Measurements from ENCODE around the gene TSC1.

The TSC1 gene

DNA sequence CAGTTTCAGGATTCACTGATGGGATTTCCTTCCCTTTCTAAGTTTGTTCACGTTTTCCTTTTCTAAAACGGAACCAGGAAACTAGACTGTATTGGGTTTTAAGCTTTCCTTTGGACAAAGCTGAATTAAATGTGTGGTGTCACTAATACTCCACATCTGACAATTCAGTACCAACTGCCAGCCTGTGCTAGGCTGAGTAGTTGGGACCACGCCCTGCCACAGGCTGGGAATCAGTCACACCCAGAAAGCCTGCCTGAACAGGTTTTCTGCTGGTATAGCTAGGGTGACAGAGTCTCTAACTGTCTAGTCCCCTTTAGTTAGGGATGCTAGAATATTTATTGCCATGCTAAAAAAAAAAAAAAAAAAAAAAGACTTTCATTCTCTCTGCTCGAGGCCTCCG, 50.1 kb downstream of the TSC1 start:
- DNase-seq (ENCODE audit: low read depth in 2 of 2, low spot score in 1 of 2): no peak

DNA sequence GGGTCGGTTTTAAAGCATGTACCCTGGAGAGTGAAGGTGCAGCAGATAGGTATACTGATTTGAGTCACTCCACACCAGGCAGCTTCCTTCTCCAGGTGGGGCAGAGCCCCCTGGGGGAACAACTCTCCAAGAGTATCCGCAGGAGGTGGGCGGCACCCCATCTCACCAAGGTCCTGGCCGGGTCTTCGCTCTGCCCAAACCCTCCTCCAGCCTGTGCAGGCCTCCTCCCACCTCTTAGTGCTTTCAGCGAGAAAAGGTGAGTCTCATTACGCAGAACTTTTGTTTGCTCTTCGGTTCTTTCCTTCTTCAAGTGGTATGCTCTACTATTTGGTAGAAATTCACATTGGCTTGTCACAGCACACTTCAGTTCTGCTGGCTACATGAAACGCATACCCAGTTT, 52.0 kb downstream of the TSC1 start:
- no peak for DNase-seq (ENCODE audit: low read depth in 2 of 2, low spot score in 1 of 2)

DNA sequence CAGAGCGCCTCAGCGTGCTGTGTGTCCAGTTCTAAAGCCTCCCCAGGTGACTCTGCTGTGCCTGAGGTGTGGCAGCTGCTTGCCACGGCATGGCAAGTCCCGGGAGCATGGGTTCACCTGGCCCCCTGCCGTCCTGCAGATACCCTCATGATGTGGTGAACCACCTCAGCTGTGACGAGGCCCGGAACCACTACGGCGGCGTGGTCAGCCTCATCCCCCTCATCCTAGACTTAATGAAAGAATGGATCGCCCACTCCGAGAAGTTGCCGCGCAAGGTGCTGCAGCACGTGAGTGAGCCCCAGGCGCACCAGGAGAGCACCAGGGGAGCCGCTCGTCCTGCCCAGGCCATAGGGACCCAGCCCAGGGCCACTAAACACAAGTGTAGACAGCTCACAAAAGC, 56.3 kb downstream of the TSC1 start:
- no peak for DNase-seq (ENCODE audit: low read depth in 2 of 2, low spot score in 1 of 2)

DNA sequence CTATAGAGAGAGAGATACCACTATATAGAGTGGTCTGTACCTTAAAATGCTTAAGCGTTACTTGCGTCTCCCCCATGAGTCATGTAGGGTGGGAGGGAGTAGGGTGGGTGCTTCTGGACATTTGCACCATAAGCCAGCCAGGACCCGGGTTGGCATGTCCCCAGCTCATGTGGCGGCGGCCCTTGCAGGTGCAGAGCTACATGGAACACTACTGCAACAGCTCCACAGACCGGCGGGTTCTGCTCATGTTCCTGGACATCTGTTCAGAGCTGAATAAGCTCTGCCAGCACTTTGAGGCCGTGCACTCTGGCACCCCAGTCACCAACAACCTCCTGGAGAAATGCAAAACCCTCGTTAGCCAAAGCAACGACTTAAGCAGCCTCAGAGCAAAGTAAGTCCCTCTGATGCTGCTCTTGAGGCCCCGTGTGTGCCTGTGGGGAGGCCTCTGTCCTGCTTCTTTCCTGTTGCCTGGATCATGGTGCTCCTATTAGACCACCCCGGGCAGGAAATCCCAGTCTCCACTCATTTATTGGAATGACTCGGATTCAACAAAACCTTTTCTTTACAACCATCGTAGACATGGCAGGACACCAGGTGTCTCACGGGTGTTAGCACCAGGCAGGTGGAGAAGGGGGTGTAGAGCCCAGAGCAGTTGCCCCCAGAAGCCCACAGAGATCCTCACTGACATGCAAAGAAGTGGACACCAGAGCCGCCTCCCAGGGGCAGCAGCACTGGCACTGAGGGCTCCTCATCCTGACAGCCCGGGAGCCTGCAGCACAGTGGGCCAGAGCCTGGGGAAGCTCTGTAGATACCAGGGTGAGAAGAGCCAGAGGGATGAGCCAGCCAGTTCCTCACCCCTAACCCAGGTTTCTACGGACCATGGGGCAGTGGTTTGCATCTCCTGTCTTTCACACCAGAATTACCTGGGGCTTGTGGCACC, 57.0 kb downstream of the TSC1 start:
- no peak for DNase-seq (ENCODE audit: low read depth in 2 of 2, low spot score in 1 of 2)

DNA sequence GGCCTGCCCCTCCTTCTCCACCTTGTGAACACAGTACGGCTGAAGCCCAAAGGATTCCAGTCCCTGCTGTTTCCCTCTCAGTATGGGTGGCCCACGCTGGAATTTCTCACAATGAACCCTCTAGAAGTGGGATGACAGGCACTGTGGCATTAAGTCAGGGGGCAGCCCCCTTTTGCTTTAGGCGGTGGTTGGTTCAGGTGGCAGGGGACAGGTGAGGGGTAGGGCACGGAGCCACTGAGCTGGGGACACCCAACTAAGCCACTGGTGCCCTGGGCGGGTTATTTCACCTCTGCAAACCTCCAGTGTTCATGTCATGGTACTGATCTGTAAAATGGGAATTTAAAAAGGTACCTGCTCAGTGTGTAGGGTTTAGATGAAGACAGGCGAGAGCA, 58.1 kb downstream of the TSC1 start:
- no peak for DNase-seq (ENCODE audit: low read depth in 2 of 2, low spot score in 1 of 2)

DNA sequence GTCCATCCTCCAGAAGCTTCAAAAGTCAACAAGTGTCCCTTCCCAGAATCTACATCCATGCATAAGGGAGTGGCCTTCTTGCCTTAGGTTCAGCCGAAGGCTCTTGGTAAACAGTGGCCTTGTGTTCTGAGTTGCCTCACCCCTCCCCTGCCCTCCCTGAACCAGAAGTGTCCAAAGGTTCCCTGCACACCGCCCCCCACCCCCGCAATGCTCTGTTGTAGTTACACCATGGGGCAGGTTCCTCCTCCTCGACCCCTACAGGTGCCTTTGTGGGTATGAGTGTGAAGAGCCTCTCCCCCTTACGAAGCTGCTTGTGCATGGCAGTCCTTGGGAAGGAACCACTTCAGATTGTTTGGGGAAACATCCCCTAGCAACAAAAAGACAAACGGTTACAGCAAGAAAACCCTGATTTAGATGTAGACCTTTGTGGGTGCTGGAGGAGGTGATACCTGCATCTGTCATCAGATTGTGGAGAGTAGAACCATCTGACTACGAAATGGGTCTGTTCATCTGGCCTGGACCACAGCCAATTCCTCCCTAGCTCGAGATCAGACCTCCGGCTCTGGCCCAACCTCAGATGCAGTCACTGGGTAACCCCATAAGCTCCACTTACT, 58.6 kb downstream of the TSC1 start:
- no peak for DNase-seq (ENCODE audit: low read depth in 2 of 2, low spot score in 1 of 2)

DNA sequence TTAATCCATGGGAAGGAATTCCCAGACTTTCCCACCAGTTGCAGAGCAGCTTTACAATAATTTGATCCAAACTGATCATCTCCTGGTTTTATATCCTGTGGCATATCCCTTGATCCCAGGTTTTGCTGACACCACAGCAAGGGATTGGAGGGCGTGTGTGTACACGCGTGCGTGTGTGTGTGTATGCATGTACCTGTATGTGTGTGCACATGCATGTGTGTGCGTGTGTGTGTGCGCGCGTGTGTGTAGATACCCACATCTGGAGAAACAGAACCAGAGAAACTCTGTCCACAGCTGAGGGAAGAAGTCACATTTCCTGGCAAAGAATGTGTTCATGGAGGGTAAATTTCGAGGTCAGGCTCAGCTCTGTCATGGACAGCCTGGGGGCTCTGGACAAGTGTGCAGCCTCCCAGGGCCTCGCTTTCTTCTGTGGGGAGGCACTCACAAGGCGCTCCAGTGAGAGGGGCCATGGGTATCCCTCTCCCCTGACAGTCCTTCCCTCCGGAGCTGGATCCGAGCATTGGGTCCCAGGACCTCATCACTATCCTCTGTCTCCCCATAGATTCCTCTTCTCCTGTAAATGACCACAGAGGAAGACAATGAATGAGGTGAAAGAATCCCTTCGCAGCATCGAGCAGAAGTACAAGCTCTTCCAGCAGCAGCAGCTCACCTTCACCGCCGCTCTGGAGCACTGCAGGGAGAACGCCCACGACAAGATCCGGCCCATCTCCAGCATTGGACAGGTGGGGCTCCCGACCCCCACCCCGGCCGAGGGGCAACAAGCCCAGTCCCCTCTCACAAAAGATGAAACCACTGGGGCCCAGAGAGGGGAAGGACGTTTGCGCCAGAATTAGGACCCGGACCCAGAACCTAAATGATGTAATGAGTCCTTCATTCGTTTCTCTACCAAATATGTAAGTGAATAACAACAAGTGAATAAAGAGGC, 60.8 kb downstream of the TSC1 start:
- DNase-seq (ENCODE audit: low read depth in 2 of 2, low spot score in 1 of 2): no peak

DNA sequence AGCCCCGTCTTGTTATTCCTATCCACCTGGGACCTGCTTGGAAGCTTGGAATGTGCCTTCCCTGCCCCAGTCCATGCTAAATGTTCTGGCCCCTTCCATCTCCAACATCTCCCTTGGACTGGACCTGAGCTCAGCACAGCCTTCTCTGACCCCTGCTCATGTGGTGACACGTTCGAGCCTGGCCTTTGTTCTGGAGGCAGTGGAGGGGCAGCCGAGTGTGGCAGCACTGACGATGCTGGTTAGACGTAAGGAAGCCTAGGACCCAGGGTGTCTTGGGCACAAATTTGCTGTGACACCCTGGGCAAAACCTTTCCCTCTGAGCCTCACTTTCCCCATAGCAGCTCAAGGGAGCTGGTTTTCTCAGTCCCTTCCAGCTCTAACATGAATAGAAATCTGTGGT, 61.8 kb downstream of the TSC1 start:
- no peak for DNase-seq (ENCODE audit: low read depth in 2 of 2, low spot score in 1 of 2)

DNA sequence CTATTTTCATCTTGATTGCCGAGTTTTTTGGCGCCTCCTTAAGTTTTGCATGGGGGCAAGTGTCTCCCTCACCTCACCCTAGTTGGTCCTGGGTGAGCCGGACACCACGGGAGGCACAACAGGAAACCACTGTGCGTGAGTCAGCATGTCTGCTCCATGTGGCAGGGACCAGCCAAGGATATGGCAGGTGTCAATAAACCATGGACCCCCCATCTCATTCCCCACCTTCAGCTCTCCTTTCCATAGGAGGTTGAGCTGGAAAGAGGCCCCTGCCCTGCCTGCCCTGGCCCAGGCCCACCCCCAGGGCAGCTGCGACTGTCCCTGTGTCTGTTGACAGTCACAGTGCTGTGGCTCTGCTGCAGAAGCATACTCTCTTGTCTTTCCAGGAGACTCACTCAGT, 62.6 kb downstream of the TSC1 start:
- no peak for DNase-seq (ENCODE audit: low read depth in 2 of 2, low spot score in 1 of 2)

DNA sequence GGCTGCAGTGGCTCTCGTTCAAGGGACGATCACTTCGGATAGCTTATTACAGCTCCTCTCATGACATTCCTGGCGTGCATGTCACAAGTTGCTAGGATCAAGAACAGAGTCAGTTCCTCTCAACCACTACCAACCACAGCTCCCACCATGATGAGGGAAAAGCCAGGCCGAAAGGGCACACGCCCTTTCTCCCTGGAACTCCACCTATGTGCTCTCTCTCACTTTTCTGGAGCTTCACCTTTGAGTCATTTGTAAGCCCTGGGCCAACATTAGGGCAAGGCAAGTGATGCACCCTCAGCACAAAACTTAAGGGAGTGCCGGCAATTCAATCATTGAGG, 64.1 kb downstream of the TSC1 start:
- DNase-seq (ENCODE audit: low read depth in 2 of 2, low spot score in 1 of 2): no peak

DNA sequence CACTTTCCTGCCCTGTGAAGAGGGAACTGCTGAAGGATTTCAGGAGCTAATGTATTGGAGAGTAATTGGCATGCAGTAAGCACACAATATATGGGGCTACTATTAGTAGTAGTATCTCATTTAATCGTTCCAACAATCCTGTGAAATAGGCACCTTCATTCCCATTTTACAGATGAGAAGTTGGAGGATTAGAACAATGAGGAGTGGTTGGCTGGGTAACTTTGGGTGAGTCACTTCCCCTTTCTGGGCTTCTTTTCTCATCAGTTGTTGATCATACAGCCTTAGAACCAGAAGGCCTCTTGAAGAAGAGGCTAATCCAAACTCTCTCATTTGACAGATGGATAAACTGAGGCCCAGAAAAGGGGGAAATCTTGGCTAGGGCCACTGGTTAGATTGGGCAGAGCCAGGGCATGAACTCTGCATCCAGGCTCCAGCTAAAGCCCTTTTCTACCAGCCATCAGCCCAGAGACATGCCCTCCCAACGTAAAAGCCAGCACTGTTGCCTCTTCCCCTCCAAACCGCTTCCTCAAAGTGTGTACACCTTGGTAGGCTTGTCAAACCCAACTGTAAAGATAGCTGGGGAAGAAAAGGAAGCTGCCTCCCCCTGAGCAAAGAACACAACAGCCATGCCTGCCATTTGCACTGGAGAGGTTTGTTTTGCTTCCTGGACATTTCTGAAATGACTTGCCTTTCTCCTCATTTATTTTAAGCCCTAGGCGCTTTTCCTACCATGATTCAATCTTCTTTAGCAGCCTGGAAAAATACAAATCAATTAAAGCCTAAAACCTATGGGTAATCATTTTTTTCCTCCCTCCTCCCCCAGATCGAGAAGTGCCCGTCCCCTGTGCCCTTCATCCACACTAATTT, 64.7 kb downstream of the TSC1 start:
- DNase-seq (ENCODE audit: low read depth in 2 of 2, low spot score in 1 of 2): no peak

DNA sequence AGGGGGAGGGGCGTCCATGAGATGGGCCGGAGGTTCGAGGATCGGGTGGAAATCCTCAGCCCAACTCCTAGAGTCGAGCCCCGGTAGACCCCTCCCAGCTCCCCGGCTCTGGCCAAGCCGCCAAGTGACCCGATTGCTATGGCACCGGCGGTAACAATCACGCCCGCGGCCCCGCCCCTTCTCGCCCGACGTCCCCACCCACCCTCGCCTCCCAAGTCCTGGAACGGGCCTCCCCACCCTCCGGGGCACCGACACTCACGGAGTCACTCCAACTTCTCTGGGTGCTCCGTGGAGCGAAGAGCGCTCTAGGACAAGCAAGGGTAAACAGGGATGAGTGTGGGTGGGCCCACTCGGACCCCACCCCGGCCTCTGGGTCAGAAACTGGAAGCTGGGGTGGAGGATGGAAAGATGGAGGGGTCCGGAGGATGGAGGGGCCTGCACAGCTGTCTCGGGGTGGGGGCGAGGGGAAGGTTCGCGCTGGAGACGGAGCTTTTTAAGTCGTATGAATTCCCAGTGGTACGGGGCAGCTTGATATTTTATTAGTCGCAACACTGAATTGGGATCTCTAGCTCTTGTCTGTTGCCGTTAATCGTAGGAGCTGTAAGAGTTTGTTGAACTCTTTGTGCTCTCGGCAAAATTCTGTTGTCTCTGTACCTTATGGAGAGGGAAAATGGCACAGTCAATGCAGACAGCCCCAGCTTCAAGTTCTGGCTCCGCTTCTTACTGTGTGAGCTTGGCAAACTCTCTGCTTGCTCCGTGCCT, 65.5 kb downstream of the TSC1 start, which contains the start of gene SPACA9:
Gene SPACA9, plus strand, starts transcription at position 204 of the 762 bp plus-strand sequence. CDS start 5,050 bp downstream, outside the sequence.
- DNase-seq (ENCODE audit: low read depth in 2 of 2, low spot score in 1 of 2): no peak

DNA sequence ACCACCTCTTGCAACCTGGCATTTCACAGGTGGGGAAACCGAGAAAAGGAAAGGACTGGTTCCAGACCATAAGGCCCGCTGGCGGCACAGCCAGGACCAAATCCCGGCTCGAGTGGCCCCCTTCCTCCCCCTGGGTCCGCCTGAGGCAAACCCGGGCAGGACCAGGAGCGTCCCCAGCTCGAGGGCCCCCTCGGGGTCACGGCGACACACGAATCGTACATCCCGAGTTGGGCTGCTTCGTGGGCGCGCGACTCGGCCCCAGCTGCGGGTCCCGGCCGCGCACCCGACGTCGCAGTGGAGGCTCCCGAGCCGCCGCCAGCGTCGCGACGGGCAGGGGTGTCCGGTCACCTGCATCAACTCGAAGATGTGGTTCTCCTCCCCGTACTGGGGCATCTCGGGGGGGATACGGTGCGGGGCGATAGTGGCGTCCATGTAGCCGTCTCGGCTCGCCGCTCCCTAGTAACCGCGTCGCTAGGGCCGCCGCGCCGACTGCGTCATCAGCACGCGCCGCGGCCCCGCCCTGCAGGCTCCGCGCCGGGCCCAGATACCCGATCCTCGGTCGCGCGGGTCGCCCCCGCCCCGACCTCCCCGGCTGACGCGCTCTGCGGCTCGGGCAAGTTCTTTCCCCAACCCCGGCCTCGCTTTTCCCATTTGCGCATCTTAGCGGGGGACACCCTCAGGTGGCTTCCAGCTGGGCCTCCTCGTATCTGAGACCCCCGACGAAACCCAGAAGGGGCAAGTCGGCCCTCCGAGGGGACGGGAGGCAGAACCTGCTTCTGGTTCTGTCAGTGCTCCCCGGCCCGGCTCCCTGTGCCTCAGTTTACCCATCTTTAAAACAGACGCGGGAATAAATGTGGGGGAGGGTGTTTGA, 66.4 kb downstream of the TSC1 start, which contains the start of gene AK8:
Gene AK8, minus strand, starts transcription at position 461 of the 871 bp plus-strand sequence. Its CDS starts 29 bp downstream, at position 432.
- peak; percentile 44 to 60 for DNase-seq (ENCODE audit: low read depth in 2 of 2, low spot score in 1 of 2)

DNA sequence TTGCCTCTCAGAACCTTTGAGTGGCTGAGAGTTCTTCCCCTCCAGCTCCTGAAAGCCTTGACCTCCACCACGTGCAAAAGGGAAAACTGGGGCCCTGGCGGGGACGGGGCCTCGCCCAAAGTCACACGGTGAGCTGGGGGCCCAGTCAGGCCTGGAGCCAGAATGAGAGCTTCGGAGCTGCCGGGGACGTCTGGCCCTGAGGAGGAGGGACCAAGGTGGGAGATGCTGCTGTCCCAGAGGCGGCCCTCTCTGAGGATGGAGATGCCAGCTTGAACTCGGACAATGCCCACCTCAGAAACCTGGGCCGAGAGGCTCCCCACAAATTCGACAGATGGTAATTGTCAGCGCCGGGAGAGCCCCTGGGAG, 67.0 kb downstream of the TSC1 start:
- DNase-seq (ENCODE audit: low read depth in 2 of 2, low spot score in 1 of 2): no peak

DNA sequence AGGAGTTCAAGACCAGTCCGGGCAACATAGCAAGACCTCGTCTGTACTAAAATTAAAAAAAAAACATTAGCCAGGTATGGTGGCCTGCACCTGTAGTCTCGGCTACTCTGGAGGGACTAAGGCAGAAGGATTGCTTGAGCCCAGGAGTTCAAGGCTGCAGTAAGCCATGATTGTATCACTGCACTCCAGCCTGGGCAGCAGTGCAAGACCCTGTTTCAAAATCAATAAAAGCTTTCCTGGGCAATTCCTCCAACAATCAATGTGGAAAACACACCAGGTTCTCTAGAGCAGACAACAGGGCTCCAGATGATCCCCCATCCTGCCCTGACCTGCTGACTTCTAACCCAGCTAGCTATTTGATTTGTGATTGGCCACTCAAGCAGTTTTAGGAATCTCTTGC, 67.6 kb downstream of the TSC1 start:
- DNase-seq (ENCODE audit: low read depth in 2 of 2, low spot score in 1 of 2): no peak

DNA sequence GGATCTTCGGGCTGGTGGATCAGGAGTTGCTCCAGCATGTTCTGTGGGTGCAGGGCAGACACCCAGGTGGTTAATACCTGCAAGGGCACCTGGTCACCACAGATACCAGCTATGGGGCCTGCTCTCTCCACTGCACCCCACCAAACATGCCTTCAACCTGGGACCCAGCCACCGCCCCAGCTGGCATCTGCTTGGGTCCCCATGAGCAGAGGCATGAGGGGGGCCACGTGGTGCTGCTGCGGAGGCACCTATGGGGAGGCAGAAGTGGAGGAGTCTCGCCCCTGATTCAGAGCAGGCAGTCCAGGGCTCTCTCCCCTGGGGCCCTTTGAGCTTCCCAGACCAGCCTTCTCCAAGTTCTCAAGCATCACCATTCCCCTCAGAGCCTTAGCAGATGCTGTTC, 69.3 kb downstream of the TSC1 start:
- DNase-seq (ENCODE audit: low read depth in 2 of 2, low spot score in 1 of 2): no peak

DNA sequence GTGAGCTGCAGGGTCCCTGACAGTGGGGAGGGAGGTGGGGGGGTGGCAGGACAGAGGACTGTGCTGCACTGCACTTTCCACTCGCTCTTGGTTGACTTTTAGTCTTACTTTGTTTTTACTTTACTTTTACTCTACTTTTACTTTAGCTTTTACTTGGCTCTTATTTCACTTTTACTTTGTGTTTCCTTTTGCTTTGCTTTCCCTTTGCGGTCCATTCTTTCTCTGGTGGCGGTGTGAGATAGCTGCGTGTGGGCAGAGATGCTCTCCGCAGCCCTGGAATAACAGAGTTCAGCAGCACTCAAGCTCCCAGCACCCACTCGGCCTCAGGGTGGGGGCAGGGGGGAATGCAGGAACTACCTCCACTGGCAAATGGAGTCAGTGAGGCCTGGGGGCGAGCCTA, 71.0 kb downstream of the TSC1 start:
- no peak for DNase-seq (ENCODE audit: low read depth in 2 of 2, low spot score in 1 of 2)

DNA sequence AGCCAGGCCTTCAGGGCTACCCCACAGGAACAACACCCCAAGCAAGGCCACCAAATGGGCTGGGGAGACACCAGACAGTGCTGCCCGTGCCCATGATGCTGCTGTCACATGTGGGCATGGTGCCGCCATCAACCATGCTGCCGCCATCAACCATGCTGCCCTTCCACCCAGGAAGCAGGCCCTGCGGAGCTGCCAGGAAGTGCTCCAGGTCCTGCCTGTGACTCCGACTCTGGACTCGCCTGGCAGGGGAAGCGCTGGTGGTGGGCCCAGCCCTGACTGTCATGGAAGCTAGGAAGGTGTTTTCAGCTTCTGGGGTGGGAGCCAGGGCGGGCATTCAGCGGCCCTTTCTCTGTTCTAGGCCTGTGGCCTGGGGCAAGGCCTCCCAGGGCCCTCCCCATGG, 75.2 kb downstream of the TSC1 start:
- DNase-seq (ENCODE audit: low read depth in 2 of 2, low spot score in 1 of 2): no peak

DNA sequence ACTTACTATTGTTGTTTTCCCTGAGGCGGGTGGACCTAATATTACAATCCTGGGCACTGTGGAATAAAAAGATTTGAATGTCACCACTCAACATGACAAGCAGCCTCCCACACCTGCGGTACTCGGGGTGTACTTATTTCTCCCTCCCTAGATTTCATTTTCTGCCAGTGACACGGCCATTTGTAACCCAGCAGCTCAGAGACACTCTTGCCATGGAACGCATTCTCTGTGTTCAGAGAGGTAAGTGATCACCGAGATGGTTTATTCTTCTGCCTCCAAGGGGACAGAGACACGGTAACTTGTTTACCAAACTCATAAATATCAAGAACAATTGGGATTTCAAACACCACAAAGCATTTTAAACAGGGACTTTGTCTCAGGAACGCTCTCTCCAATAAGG, 77.5 kb downstream of the TSC1 start:
- DNase-seq (ENCODE audit: low read depth in 2 of 2, low spot score in 1 of 2): no peak

Measured in stimulated activated CD8-positive, alpha-beta memory T cell treated with anti-CD3 and anti-CD28 coated beads, Interleukin-4, amount 100 ng/mL, for 4 hours (primary cell).